HG03108 (cell line): ENCODE data around the gene PDRG1.
"Not testable (repeated sequence)": the region's sequence is repeated elsewhere in the genome, so short reads cannot be mapped to it uniquely, and the experiment has no call there.

Source experiments
- ATAC-seq: cut with Tn5 transposase; IDR thresholded peaks from one replicate; pipeline ENCODE4 v1.9.1; 2021; ENCODE audit warnings: moderate library complexity; ENCODE audit not compliant: unreplicated experiment

Gene PDRG1

DNA sequence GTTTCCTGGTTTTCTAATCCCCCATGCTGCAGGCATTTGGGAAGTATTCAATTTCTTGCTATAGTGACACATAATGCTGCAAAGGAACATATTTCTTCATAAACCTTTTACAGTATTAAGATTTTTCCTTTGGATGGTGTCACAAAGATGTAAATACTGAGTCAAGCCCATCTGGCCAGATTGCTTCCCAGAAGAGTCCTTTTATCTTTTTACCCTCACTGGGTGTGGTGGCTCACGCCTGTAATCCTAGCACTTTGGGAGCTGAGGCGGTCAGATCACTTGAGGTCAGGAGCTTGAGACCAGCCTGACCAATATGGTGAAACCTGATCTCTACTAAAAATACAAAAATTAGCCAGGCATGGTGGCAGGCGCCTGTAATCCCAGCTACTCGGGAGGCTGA is 22.2 kb downstream of the PDRG1 start:
- not testable (repeated sequence) for ATAC-seq

DNA sequence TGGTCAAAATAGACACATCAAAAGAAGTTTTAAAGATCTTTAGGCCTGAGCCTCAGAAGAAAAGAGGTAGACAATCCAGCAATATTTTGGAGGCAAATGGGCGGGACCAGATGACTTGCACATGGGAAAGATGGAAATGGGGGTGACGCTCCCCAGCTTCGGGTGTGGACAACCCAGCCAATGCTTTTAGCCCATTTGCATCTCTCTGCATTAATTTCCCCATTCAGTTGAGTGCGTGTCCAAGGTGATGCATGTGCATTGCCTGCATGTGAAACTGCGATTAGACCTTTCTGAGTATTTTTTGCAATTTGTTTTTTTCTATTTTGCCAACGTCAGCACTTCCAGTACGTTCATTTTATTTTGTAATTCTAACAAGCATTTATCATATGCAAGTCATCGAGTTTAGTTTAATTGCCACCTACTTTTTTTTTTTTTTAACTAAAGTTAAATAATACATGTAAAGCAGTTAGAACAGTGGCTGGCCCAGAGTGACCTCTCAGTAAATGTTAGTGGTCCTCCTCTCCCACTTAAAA is 24.2 kb downstream of the PDRG1 start:
- ATAC-seq = no peak

DNA sequence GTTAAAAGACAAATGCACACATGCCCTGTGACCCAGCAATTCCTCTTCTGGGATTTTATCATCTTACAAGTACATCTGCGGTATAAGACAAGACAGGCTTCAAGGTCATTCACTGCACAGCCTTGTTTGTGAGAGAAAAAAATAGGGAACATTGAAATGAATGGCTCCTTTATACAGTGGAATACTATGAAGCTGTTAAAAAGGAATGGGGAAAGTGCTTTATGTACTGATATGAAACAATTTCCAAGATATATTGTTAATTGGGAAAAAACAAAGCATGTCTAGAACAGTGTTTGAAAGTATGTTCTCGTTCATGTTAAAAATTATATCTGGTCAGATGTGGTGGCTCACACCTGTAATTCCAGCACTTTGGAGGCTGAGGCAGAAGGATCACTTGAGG is 25.4 kb downstream of the PDRG1 start:
- ATAC-seq = no peak

- ATAC-seq = no peak
These were observed 26.2 kb downstream of the PDRG1 start for GRCh38 chr20:31925631-31926030.

DNA sequence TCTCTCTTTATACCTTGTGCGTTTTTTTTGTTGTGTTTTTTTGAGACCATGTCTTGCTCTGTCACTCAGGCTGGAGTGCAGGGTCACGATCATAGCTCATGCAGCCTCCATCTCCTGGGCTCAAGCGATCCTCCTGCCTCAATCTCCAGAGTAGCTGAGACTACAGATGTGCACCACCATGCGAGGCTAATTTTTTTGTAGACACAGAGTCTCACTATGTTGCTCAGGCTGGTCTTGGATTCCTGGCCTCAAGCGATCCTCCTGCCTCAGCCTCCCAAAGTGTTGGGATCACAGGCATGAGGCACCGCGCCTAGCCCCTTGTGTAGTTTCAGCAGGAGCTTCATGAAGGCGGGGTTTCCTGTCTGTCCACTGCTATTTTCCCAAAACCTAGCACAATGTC is 27.3 kb downstream of the PDRG1 start:
- ATAC-seq = no peak

GRCh38 chr20:31923388-31924331 is 28.2 kb downstream of the PDRG1 start:
- ATAC-seq = peak; percentile 61

- ATAC-seq = no peak
These were observed 29.3 kb downstream of the PDRG1 start for GRCh38 chr20:31922588-31922987.

GRCh38 chr20:31922181-31922580 is 29.7 kb downstream of the PDRG1 start:
- no peak for ATAC-seq

DNA sequence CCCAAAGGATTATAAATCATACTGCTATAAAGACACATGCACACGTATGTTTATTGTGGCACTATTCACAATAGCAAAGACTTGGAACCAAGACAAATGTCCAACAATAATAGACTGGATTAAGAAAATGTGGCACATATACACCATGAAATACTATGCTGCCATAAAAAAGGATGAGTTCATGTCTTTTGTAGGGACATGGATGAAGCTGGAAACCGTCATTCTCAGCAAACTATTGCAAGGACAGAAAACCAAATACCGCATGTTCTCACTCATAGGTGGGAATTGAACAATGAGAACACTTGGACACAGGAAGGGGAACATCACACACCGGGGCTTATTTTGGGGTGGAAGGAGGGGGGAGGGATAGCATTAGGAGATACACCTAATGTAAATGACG is 30.4 kb downstream of the PDRG1 start:
- ATAC-seq = not testable (repeated sequence)

GRCh38 chr20:31920275-31920855 is 31.5 kb downstream of the PDRG1 start:
- no peak for ATAC-seq

DNA sequence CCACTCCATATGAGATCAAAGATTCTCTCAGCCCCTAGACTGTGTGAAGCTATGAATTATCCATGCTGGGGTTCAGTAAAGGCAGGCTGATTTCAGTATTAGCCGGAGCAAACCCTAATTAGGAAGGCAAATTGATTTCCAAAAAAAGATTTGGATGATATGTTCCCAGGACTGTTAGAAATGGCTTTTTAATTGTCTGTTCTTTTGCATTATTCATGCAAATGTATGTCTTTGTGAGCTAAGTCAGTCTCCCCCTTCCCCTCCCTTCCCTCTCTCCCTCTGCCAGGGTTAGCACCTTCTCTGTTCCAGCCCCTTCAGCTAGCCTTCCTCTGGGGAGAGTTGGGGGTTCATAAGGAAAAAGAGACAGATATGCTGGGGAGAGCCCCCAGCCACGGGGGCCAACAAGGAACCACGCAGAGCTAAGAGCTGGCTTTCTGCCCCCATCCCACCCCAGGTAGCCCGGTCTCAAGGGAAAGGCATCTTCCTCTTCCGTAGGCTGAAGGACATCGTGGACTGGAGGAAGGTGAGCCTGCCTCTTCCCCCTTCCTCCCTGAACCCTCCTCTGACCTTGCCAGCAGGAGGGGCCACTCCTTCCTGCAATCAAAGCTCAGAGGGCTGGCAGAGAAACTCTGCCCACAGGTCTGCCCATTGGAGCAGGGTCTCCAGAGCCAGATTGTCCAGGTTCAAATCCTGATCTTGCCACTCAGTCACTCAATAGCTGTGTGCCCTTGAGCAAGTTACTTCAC is 32.3 kb downstream of the PDRG1 start:
- ATAC-seq = no peak

GRCh38 chr20:31918466-31919105 is 33.3 kb downstream of the PDRG1 start:
- ATAC-seq = no peak

DNA sequence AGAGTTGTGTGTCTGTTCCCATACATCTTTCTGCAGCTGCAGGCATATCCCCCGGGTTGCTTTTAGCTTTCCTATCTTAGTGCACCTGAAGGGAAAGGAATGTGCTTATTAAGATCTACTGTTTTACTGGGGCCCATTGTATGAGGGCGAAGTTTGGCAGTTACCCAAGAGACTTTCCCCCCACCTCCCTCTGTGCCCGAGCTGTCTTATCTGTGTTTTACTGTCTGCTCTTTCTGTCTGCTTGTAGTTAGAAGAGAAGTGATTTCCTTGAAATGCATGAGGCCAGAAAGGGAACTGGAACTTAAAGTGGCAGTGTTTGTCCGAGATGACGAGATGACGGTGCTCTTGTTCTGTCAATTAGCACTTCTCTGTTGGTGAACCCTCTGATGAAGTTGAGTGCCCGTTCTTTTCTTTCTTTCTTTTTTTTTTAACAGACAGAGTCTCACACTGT is 33.9 kb downstream of the PDRG1 start:
- ATAC-seq = not testable (repeated sequence)

DNA sequence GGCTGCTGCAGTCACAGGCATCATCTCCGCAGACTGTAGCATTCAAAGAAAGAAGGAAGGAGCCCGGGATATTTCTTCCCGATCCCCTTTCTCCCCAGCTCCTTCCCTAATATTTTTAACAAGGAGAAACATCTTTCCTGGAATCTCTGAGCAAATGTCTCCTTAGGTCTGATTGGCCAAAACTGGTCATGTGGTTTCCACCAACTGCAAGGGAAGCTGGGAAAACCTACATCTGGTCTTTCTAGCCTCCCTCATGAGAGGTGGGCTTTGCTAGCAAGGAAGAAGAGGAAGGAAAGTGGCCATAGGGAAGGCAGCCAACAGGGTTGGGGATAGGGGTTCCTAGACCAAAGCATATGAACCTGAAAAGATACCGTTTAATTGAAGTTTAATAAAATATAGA is 35.1 kb downstream of the PDRG1 start:
- no peak for ATAC-seq

GRCh38 chr20:31915491-31916280 is 36.2 kb downstream of the PDRG1 start:
- no peak for ATAC-seq

GRCh38 chr20:31914170-31914569 is 37.7 kb downstream of the PDRG1 start:
- ATAC-seq = no peak

DNA sequence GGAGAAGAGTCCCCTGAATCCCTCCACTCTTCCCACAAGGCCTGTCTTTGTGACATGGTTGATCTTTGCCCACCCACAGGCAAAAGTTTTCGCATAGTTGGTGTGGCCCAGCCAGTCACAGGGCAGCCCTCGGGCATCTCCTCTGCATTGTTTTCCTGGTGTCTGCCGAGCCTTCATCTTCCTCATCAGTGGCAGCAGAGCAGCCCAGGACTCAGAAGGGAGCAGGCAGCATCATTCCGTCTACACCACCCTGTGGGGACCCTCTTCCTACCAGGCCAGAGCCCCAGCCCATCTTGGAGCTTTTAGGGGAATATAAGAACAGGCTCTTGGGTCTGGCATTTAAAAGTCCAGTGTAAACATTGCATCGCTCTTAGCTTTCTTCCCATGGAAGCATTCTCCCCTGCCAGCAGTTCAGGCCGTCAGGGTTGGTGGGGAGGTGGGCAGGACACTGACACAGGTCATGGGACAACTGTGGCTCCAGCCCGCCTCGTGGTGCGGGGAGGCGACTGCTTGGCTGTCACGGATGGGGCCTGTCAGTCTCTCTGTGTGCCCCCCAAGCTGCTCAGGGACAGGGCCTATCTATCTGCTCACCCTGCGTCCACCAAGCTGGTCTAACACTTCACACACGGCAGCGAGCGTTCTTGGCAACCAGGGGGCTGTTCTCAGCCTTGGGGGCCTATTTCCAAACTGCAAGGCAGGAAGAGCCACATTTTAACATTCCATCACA is 38.3 kb downstream of the PDRG1 start:
- no peak for ATAC-seq

DNA sequence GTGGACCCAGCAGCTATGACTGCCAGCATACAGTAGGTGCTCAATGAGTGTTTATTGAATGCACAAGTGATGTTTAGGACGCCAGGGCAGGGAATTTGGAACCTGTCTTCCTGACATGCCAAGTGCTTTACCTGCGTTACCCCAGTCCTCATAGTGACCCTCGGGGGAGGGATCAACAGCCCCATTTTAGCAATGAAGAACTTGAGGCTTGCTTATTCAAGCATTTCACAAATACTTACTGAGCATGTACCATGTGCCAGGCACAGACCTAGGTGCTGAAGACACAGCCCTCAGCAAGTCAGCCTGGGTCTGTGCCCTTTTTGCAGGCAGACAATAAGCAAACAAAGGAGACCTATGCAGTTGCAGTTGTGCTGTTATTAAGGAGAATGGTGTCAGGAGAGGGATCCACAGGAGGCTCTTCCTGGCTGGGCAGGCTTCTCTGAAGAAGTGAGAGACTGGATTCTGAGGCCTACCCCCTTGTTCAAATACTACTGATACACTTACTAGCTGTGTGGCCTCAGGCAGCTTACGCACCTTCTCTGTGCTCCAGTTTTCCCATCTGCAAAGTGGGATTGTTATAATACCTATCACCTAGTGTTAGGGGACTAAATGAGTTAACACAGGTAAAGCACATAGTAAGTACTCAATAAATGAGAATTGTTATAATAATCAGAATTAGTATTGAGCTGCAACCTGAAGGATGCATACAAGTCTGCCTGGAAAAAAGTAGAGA is 41.6 kb downstream of the PDRG1 start:
- no peak for ATAC-seq
